SK-N-SH (cell line): ENCODE measurements around the gene DLG1. TPM values are rescaled to one million over a fixed set of nuclear protein-coding genes. Genes with fewer than 3 reads are reported as not detected.

ENCODE experiments used
- CTCF ChIA-PET: fragments of 300-600, 350-600 bp; formaldehyde crosslinking; extraction: SDS; loops from one replicate; lab custom pipeline; 2021; lab: Yijun Ruan, JAX
- POLR2A ChIA-PET: fragments of 350-600 bp; sonication (Branson Sonifier 250); formaldehyde crosslinking; extraction: SDS; loops from one replicate; lab custom pipeline; 2020; ENCODE audit warnings: antibody characterized with exemption, inconsistent platforms; lab: Yijun Ruan, JAX
- DNase-seq: peaks from one replicate; pipeline ENCODE4 v3.0.0; 2012
- H2AFZ ChIP-seq: fragments of 200-600 bp; sonication (generic); 2 replicates; pipeline ENCODE4 v1.8.1; 2016; ENCODE audit warnings: antibody characterized with exemption, mild to moderate bottlenecking, low read depth
- H3F3A ChIP-seq: fragments of 200-600 bp; sonication (generic); replicated peaks from 2 replicates; pipeline ENCODE3; 2016; ENCODE audit warnings: antibody characterized with exemption, mild to moderate bottlenecking; ENCODE audit not compliant: insufficient read depth
- H3K27ac ChIP-seq, 2 experiments: fragments of 200-500 bp in 1 of 2; fragments of 200-600 bp in 1 of 2; sonication (Bioruptor generic) in 1 of 2; sonication (generic), shearing (Covaris generic) in 1 of 2; 2 replicates each; pipeline versions ENCODE4 v1.5.1 to v1.6.1; 2014 to 2016; ENCODE audit warnings: low read depth in 2 of 2, inconsistent platforms in 1 of 2, low read length in 1 of 2, mild to moderate bottlenecking in 1 of 2, mixed read lengths in 1 of 2
- H3K27me3 ChIP-seq: fragments of 200-600 bp; sonication (generic), shearing (Covaris generic); 2 replicates; pipeline ENCODE4 v1.6.1; 2016; ENCODE audit warnings: mixed run types; ENCODE audit not compliant: insufficient read depth
- H3K36me3 ChIP-seq, 2 experiments: fragments of 200-500 bp in 1 of 2; fragments of 200-600 bp in 1 of 2; sonication (Bioruptor generic) in 1 of 2; sonication (generic) in 1 of 2; replicated peaks in 1 of 2; 2 replicates each; pipeline versions ENCODE3 to v1.5.1; 2014 to 2016; ENCODE audit warnings: low read length in 1 of 2, mild to moderate bottlenecking in 1 of 2; ENCODE audit not compliant: insufficient read depth in 2 of 2, control insufficient read depth in 1 of 2
- H3K4me1 ChIP-seq, 2 experiments: fragments of 200-500 bp in 1 of 2; fragments of 200-600 bp in 1 of 2; sonication (Bioruptor generic) in 1 of 2; sonication (generic), shearing (Covaris generic) in 1 of 2; 2 replicates each; pipeline versions ENCODE4 v1.5.1 to v1.6.1; 2014 to 2016; ENCODE audit warnings: low read depth in 1 of 2, low read length in 1 of 2, mixed run types in 1 of 2; ENCODE audit not compliant: insufficient read depth in 2 of 2, control insufficient read depth in 1 of 2
- H3K4me2 ChIP-seq: fragments of 200-600 bp; sonication (generic), shearing (Covaris generic); 2 replicates; pipeline ENCODE4 v1.6.1; 2017; ENCODE audit warnings: mixed run types
- H3K4me3 ChIP-seq, 2 experiments: fragments of 200-500 bp in 1 of 2; fragments of 200-600 bp in 1 of 2; sonication (Bioruptor generic) in 1 of 2; sonication (generic), shearing (Covaris generic) in 1 of 2; 2 replicates each; pipeline versions ENCODE4 v1.5.1 to v1.8.1; 2014 to 2016; ENCODE audit warnings: low read depth in 2 of 2, inconsistent platforms in 1 of 2, low read length in 1 of 2, mild to moderate bottlenecking in 1 of 2, mixed read lengths in 1 of 2, moderate library complexity in 1 of 2
- H3K79me2 ChIP-seq: fragments of 200-600 bp; sonication (generic); 2 replicates; pipeline ENCODE4 v1.8.1; 2017; ENCODE audit warnings: mild to moderate bottlenecking; ENCODE audit not compliant: insufficient read depth
- H3K9ac ChIP-seq: fragments of 200-600 bp; sonication (generic); 2 replicates; pipeline ENCODE4 v1.6.1; 2017; ENCODE audit warnings: mixed run types
- H3K9me2 ChIP-seq: fragments of 200-600 bp; sonication (generic); 2 replicates; pipeline ENCODE4 v1.6.1; 2017; ENCODE audit warnings: mixed run types
- H3K9me3 ChIP-seq: fragments of 200-600 bp; sonication (generic); 2 replicates; pipeline ENCODE4 v1.6.1; 2017; ENCODE audit warnings: mixed run types, mild to moderate bottlenecking, moderate library complexity
- H4K20me1 ChIP-seq: fragments of 200-600 bp; sonication (generic); 2 replicates; pipeline ENCODE4 v1.6.1; 2017; ENCODE audit warnings: mild to moderate bottlenecking, mixed run types; ENCODE audit not compliant: insufficient read depth
- CHD2 ChIP-seq: fragments of 150-350 bp; IDR thresholded peaks from 2 replicates; pipeline ENCODE4 v1.6.1; 2018; ENCODE audit warnings: low read length; ENCODE audit not compliant: partially characterized antibody
- EP300 ChIP-seq, 2 experiments: IDR thresholded peaks; 2 replicates each; pipeline versions ENCODE4 v1.4.0 to v1.6.1; 2012; ENCODE audit warnings: borderline replicate concordance in 1 of 2, low read depth in 1 of 2, low read length in 1 of 2
- FOXJ3 ChIP-seq: sonication (generic); formaldehyde crosslinking; IDR thresholded peaks from 2 replicates; pipeline ENCODE4 v1.5.1; 2020; ENCODE audit warnings: mild to moderate bottlenecking, missing genetic modification reagents
- GATA2 ChIP-seq: sonication (generic); formaldehyde crosslinking; IDR thresholded peaks from 2 replicates; pipeline ENCODE4 v1.5.0; 2020; ENCODE audit warnings: mild to moderate bottlenecking, missing genetic modification reagents
- IRF3 ChIP-seq: fragments of 150-350 bp; IDR thresholded peaks from 2 replicates; pipeline ENCODE4 v1.6.1; 2016; ENCODE audit warnings: mild to moderate bottlenecking, low read depth, low read length
- JUND ChIP-seq: IDR thresholded peaks from 2 replicates; pipeline ENCODE4 v1.4.0; 2012
- MEF2A ChIP-seq: IDR thresholded peaks from 2 replicates; pipeline ENCODE4 v1.4.0; 2012; ENCODE audit warnings: low read depth, borderline replicate concordance
- MXI1 ChIP-seq: IDR thresholded peaks from 2 replicates; pipeline ENCODE4 v1.6.1; 2012; ENCODE audit warnings: mild to moderate bottlenecking, low read depth, low read length, improper control_type of control experiment
- PBX3 ChIP-seq: IDR thresholded peaks from 2 replicates; pipeline ENCODE4; 2012
- POLR2AphosphoS5 ChIP-seq: IDR thresholded peaks from 2 replicates; pipeline ENCODE4 v1.6.1; 2012; ENCODE audit warnings: low read depth, low read length
- RAD21 ChIP-seq: IDR thresholded peaks from 2 replicates; pipeline ENCODE4 v1.6.1; 2012; ENCODE audit warnings: mild to moderate bottlenecking, low read length
- RCOR1 ChIP-seq: fragments of 150-350 bp; IDR thresholded peaks from 2 replicates; pipeline ENCODE4 v1.6.1; 2017; ENCODE audit warnings: antibody characterized with exemption, low read length
- REST ChIP-seq: IDR thresholded peaks from 2 replicates; pipeline ENCODE4 v1.6.1; 2012; ENCODE audit warnings: mild to moderate bottlenecking, low read depth, low read length, moderate library complexity
- RFX5 ChIP-seq: IDR thresholded peaks from 2 replicates; pipeline ENCODE4 v1.6.1; 2012; ENCODE audit warnings: mild to moderate bottlenecking, improper control_type of control experiment, low read length
- RXRA ChIP-seq: IDR thresholded peaks from 2 replicates; pipeline ENCODE4 v1.4.0; 2012; ENCODE audit warnings: low read depth, mild to moderate bottlenecking, borderline replicate concordance
- SIN3A ChIP-seq: IDR thresholded peaks from 2 replicates; pipeline ENCODE4 v1.6.1; 2012; ENCODE audit warnings: low read depth, mild to moderate bottlenecking, low read length, moderate library complexity, borderline replicate concordance
- SMC3 ChIP-seq: IDR thresholded peaks from 2 replicates; pipeline ENCODE4 v1.6.1; 2012; ENCODE audit warnings: low read depth, low read length, improper control_type of control experiment
- TAF1 ChIP-seq: IDR thresholded peaks from 2 replicates; pipeline ENCODE4 v1.6.1; 2012; ENCODE audit warnings: low read depth, mild to moderate bottlenecking, low read length, moderate library complexity, borderline replicate concordance
- USF1 ChIP-seq: IDR thresholded peaks from 2 replicates; pipeline ENCODE4 v1.4.0; 2012; ENCODE audit warnings: low read depth, borderline replicate concordance
- WGBS: methylation state at CpG from one replicate; pipeline ENCODE4 v1.1.6; 2017; ENCODE audit warnings: low lambda C conversion rate; 5-methylcytosine and 5-hydroxymethylcytosine counted together
- polyA plus RNA-seq, 3 experiments: library from polyadenylated mRNA; depleted of rRNA; stranded (reverse); fragments of >200 nt; gene quantifications; 2 replicates each; pipeline ENCODE4 v1.2.3, GENCODE V29; 2012

The DLG1 gene
- polyA plus RNA-seq, 1 of the 3 experiments (the other 2 are of a cell fraction) = 16.5 TPM

GRCh38 chr3:197167549-197167948 lies 130.9 kb downstream of the DLG1 start (continued):
- no peak for TF ChIP-seq REST
- no peak for TF ChIP-seq PBX3
- TF ChIP-seq MEF2A = no peak
- no peak for TF ChIP-seq RFX5
- no peak for TF ChIP-seq POLR2AphosphoS5
- TF ChIP-seq SMC3 = no peak
- TF ChIP-seq TAF1 = no peak
- no peak for TF ChIP-seq SIN3A
- no peak for TF ChIP-seq JUND

- peak; percentile 60 for DNase-seq
- Histone ChIP-seq H3K27ac (peak overlapping the region in 1 of 2 experiments; percentile 95; a peak in 3 of 4 replicates), H3K36me3 (peaks cover 0 to 2% of the 10 kb centered on the region in 2 experiments), H3K9ac (no peak overlapping the region), H2AFZ (no peak overlapping the region), H3K4me1 (peaks cover 12 to 33% of the 10 kb centered on the region in 2 experiments; a peak in 3 of 4 replicates), H4K20me1 (0 out of 2 replicates have a peak, but pooled peaks cover 5% of the 10 kb centered on the region), H3F3A (peaks cover 5% of the 10 kb centered on the region), H3K4me3 (no peak overlapping the region), H3K79me2 (peaks cover 59% of the 10 kb centered on the region), H3K4me2 (no peak overlapping the region), H3K27me3 (no peaks in the 10 kb centered on the region), H3K9me2 (no peaks in the 10 kb centered on the region), H3K9me3 (no peaks in the 10 kb centered on the region)
- ChIA-PET CTCF (interaction anchor here (1.1 to 2.3 kb wide), 3 partner anchors 17 to 163 kb away, joined by 3 to 7 read pairs (median 5); no protein-coding TSS in a partner anchor), POLR2A (no interaction called here)
- 79% methylated on average over 6 of the region's 6 CpGs for WGBS
- TF ChIP-seq RAD21 (peak; percentile 39), FOXJ3 (peak; percentile 52; the same call in 1 of the 2 replicates), MXI1 (peak; percentile 91), GATA2 (peak; percentile 98), RCOR1 (peak; percentile 50; the same call in 1 of the 2 replicates), CHD2 (peak; percentile 44), IRF3 (no peak), RXRA (no peak), EP300 (IDR thresholded peaks at IDR 0.05; ENCODE audit: borderline replicate concordance in 1 of 2, low read depth in 1 of 2, low read length in 1 of 2) (peak in 1 of 2 experiments; percentile 37; a peak in 1 of 4 replicates), USF1 (no peak)
Observed at GRCh38 chr3:197165890-197166289, 132.5 kb downstream of the DLG1 start.
